GM18517 (cell line): Measurements from ENCODE around the gene STK11.
"Not testable (repeated sequence)": the region's sequence is repeated elsewhere in the genome, so short reads cannot be mapped to it uniquely, and the experiment has no call there.

Experiments used
- ATAC-seq: cut with Tn5 transposase; IDR thresholded peaks from one replicate; pipeline ENCODE4 v1.9.1; 2021; ENCODE audit warnings: mild to moderate bottlenecking, moderate library complexity; ENCODE audit not compliant: unreplicated experiment

STK11 gene

GRCh38 chr19:1168572-1169410 is 36.8 kb upstream of the STK11 start:
- no peak for ATAC-seq

DNA sequence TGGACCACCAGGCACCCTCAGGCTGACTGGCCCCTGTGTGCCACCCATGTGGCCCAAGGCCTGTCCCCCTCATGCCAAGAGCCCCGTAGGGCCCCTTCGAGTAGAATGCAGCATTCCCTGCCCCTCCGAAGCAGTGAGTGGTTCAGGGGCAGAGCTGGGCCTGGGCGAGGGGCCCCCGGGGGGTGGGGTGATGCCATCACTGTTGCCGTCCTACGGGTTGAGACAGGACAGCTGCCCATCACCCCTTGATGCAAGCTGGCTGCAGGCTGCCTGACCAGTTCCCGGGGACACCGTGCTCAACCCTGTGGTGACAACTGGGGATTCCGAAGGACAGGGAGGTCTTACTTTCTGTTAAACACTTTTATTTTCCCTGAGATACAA is 36.2 kb upstream of the STK11 start:
- ATAC-seq, result no peak

GRCh38 chr19:1169921-1170885 is 35.4 kb upstream of the STK11 start:
- no peak for ATAC-seq

DNA sequence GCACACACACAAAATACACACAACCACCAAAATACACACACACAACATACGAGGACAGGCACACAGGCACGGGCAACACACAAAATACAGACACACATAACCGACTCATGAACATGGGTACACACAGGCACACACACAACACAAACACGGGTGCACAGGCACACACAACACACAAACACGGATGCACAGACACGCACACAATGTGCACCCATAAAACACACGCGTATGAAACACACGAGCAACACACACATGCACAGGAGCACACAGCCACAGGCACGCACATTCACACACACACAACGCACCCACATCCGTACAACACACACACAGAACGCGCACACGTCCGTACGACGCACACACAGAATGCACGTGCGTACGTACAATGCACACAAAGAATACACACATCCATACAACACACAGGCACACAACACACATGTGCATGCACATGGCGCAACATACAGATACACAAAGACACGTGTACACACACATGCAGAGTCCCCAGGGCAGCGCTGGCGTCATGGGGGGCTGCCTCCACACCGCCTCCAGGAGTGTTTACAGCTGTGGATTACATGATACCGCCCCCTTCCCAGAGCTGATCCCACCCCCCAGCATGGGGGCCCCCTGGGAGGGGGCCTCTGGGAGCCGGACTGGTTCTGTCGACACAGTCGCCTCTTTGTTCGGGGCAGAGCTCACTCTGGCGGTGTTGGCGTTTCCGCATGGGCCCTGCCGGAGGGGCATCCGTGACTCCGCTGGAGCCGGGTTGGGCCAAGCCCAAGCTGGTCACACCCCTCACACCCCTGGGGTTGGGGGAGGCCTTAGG is 34.4 kb upstream of the STK11 start:
- no peak for ATAC-seq

- no peak for ATAC-seq
Observed at GRCh38 chr19:1171755-1172352, 33.7 kb upstream of the STK11 start.

GRCh38 chr19:1172353-1173158 is 33.0 kb upstream of the STK11 start:
- no peak for ATAC-seq

DNA sequence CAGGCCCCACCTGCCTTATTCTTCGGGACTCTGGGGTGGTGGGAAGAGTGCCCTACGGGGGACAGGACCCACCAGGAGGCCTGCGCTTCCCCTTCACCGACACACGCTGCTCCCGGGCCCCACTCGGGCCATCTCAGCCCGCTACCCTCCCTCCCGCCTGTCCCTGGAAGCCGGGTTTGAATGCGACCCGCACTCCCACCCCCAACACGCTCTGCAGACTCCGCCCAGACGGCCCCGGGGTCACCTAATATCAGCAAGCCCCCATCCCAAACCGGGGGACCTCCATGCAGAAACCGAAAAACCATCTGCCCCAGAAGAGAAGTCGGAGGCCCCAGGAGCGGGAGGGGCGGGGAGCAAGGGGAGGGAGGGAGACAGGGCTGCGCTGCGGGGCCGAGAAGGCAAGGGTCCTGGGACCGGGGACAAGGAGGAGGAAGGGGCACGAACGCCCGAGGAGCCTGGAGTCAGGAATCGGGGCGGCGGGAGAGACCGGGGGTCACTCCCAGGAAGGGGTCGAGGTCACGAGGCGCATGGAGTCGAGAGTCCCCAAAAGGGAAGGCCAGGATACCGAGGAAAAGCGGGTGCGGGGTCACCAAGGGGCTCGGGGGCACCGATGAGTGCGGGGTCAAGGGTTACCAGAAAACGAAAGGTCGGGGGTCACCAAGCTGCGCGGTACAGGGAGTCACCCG is 32.3 kb upstream of the STK11 start:
- ATAC-seq, result no peak

DNA sequence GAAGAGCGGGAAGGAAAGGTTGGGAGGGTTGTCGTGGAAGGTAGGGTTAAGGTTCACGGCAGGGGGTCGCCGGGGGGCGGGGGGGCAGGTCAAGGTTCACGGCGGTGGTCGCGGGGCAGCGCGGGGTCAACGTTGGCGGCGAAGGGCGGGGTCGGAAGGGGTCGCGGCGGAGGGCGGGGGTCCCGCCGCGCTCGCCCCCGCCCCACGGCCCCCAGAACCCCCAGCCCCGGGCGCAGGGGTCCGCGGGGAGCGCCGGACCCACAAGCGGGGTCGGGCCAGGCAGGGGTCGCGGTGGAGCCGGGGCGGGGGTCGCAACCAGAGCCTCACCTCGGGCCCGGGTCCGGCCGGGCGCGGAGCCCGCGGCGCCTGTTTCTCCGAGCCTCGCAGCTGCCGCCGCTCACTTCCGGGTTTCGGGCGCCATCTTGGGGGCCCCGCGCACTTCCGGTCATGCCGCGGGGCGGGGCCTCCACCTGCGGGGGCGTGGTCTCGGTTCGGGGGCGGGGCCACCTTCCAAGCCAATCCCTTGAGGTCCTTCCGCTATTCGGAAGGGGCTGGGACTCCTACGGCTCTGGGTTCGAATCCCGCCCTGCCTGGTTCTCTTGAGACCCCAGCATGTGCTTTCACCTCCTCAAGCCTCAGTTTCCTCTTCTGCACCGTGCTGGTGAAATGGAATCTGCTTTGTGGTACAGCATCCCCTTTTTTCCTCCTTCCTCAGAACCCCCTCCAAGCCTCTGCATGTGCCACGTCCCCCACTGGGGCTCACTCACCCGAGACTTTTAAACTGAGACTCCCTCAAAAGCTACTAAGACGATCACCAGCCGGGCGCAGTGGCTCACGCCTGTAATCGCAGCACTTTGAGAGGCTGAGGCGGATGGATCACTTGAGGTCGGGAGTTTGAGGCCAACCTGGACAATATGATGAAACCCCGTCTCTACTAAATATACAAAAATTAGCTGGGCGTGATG is 31.5 kb upstream of the STK11 start, which contains the start of gene SBNO2:
SBNO2 (minus strand) TSS at position 424 of the 965 bp plus-strand sequence. CDS start 19,992 bp downstream, outside the sequence.
- no peak for ATAC-seq

GRCh38 chr19:1177322-1178114 is 28.1 kb upstream of the STK11 start:
- ATAC-seq, result no peak

- ATAC-seq, result no peak
Observed at GRCh38 chr19:1181606-1182005, 24.0 kb upstream of the STK11 start.

DNA sequence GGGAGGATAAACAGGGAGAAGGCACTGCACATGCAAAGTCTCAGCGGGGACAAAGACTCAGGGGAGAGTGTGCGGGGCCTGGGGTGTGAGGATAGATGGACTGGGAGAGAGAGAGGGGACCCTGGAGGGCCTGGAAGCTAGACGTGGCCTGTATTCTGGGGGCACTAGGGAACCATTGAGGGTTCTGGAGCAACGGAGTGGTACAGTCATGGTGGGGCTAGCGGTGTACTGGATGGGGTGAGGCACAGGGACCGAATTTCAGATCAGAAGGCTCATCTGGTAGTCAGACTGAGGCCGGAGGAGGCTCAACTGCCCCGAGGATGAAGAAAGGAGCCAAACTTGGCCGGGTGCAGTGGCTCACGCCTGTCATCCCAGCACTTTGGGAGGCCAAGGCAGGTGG is 23.5 kb upstream of the STK11 start:
- no peak for ATAC-seq

DNA sequence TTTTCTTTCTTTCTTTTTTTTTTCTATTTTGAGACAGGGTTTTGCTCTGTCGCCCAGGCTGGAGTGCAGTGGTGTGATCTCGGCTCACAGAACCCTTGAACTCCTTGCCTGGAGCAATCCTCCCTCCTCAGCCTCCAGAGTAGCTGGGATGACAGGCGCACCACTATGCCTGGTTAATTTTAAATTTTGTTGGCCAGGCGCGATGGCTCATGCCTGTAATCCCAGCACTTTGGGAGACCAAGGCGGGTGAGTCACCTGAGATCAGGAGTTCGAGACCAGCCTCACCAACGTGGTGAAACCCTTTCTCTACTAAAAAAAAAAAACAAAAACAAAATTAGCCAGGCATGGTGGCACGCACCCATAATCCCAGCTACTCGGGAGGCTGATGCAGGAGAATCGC is 22.9 kb upstream of the STK11 start:
- no peak for ATAC-seq

DNA sequence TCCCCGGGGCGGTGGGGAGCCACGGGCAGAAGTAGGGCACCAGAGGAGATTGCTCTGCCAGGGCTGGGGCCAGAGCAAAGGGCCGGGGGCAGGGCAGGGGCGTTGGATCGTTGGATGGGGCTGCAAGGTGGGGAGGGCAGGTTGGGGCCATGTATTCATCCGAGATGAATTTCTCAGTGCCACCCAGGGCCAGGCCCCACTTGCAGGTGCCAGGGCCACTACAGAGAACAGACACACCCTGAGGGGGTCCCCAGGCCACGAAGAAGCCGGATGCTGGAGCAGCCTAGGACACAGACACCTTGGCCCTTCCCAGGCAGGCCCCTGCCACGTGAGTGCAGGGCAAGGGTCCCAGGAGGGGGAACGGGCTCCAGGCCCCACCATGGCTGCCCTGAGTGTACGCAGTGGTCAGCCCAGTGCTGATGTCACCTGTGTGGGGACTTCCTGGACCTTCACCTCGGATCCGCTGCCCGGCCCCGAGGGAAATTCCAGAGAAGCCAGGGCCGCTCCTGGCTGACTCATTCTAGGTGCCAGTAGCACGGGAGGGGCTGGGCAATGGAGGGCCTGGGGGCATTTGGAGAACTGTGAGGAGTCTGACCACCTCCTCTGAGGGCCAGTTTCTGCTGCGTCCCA is 21.9 kb upstream of the STK11 start:
- ATAC-seq, result no peak

DNA sequence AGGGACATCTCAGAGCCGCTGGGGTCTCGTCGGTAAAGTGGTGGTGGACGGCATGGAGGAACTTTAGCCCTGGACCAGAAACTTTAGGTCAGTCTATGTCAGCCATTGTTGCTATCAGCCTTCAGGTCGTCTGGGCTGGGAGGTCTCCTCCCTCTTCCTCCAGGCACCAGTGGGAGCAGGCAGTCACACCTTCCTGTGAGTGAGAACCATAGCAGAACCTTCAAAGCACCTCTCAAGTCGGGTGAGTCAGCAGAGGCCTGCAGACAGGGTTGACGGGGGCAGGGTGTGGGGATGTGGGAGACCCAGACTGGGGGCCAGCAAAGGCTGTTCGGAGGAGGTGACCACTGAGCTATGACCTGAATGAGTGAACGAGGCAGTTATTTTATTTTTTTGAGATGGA is 16.2 kb upstream of the STK11 start:
- no peak for ATAC-seq

DNA sequence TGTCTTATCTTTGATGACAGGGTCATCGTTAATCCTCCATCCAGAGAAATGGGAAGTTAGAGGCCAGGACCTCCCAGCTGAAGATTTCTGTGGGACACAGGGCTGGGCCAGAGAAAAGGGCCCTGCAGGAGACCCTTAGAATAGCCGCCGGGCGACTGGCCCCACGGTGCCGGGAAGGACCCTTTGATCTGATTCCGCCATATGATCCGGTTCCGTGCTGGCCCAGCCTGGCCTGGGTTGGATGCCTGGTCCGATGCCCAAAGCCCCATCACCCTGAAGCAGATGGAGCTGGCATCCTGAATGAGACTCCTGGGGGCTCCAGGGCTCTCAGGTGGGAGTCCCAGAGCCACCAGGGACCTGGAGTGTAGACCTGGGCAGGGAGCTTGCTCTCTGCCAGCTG is 6.0 kb upstream of the STK11 start:
- ATAC-seq, result no peak

DNA sequence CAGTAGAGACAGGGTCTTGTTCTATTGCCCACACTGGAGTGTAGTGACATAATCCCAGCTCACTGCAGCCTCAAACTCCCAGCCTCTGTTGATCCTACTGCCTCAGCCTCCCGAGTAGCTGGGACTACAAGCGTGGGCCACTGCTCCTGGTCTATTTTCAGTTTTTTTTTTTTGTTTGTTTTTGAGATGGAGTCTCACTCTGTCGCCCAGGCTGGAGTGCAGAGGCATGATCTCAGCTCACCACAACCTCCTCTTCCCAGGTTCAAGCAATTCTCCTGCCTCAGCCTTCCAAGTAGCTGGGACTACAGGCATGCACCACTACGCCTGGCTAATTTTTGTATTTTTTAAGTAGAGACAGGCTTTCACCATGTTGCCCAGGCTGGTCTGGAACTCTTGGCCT is 5.0 kb upstream of the STK11 start:
- not testable (repeated sequence) for ATAC-seq
